OCI-LY3 (cell line): ENCODE data around the gene CMA1.

Experiments used
- EZH2phosphoT487 ChIP-seq: fragments of 200-600 bp; shearing (Covaris generic); IDR thresholded peaks from 2 replicates; pipeline ENCODE4 v1.6.1; 2018; ENCODE audit warnings: antibody characterized with exemption, mixed run types, low read depth
- TF ChIP-seq, protein P1 (sequence below): fragments of 200-600, 300-600 bp; sonication (generic); IDR thresholded peaks from 2 replicates; pipeline ENCODE4 v1.5.1; 2014; ENCODE audit warnings: antibody characterized with exemption, low read length, low read depth

DNA sequence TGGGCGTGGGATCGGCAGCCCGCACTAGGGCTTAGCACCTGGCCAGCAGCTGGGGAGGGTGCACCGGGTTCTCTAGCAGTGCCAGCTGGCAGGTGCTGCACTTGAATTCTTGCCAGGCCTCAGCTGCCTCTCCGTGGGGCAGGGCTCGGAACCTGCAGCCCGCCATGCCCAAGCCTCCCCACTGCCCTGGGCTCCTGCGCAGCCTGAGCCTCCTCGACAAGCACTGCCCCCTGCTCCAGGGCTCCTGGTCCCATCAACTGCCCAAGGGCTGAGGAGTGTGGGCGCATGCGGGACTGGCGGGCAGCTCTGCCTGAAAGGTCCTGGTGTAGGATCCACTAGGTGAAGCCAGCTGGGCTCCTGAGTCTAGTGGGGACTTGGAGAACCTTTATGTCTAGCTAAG, 34.9 kb downstream of the CMA1 start:
- TF ChIP-seq, protein P1, sequence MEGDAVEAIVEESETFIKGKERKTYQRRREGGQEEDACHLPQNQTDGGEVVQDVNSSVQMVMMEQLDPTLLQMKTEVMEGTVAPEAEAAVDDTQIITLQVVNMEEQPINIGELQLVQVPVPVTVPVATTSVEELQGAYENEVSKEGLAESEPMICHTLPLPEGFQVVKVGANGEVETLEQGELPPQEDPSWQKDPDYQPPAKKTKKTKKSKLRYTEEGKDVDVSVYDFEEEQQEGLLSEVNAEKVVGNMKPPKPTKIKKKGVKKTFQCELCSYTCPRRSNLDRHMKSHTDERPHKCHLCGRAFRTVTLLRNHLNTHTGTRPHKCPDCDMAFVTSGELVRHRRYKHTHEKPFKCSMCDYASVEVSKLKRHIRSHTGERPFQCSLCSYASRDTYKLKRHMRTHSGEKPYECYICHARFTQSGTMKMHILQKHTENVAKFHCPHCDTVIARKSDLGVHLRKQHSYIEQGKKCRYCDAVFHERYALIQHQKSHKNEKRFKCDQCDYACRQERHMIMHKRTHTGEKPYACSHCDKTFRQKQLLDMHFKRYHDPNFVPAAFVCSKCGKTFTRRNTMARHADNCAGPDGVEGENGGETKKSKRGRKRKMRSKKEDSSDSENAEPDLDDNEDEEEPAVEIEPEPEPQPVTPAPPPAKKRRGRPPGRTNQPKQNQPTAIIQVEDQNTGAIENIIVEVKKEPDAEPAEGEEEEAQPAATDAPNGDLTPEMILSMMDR, result no peak
- no peak for TF ChIP-seq EZH2phosphoT487
